T-cell (primary cell): ENCODE data around the gene VPS13D. TPM values are rescaled to one million over a fixed set of nuclear protein-coding genes. Genes with fewer than 3 reads are reported as not detected.

Experiments
- ATAC-seq, 4 experiments: fragments of 200-7000 bp in 3 of 4; fragments of 150-1000 bp in 1 of 4; cut with Tn5 transposase; replicated peaks in 1 of 4; 1 replicate in 3 of 4; 2 replicates in 1 of 4; pipeline ENCODE4 v1.10.0; 2021; ENCODE audit warnings: moderate library complexity in 3 of 4, mild to moderate bottlenecking in 2 of 4, moderate number of reproducible peaks in 1 of 4
- CTCF ChIA-PET, 2 donors: fragments of 300-600 bp; sonication (Branson Sonifier 250); formaldehyde crosslinking; loops; one replicate each; lab custom pipeline; 2022; ENCODE audit warnings: antibody characterized with exemption in 2 of 2; lab: Charles Lee
- POLR2A ChIA-PET, 2 donors: fragments of 300-600 bp; sonication (Branson Sonifier 250); formaldehyde crosslinking; loops; one replicate each; lab custom pipeline; 2022; ENCODE audit warnings: antibody characterized with exemption in 2 of 2; lab: Charles Lee
- DNase-seq, 35 experiments: peaks; one replicate each; pipeline versions ENCODE4 v3.0.0 to v3.0.0-alpha.2; 2013 to 2023
- H3K27ac ChIP-seq: one replicate; pipeline ENCODE4 v1.5.1; 2013; ENCODE audit warnings: low read length
- H3K27me3 ChIP-seq, 2 experiments: replicated peaks in 1 of 2; 1 replicate in 1 of 2; 2 replicates in 1 of 2; pipeline versions ENCODE4 v1.6.1 to v1.7.0; 2013; ENCODE audit warnings: low read length in 1 of 2, mixed read lengths in 1 of 2; ENCODE audit not compliant: control insufficient read depth in 2 of 2, insufficient read depth in 2 of 2; ENCODE audit errors: extremely low read depth in 1 of 2
- H3K36me3 ChIP-seq, 2 donors: 1 replicate in 1 of 2; 2 replicates in 1 of 2; pipeline versions ENCODE4 v1.6.1 to v1.7.0; 2013; ENCODE audit warnings: low read length in 1 of 2; ENCODE audit not compliant: control insufficient read depth in 2 of 2, insufficient read depth in 1 of 2; ENCODE audit errors: extremely low read depth in 1 of 2
- H3K4me1 ChIP-seq, 2 experiments: 1 replicate in 1 of 2; 2 replicates in 1 of 2; pipeline versions ENCODE4 v1.6.1 to v1.7.0; 2013; ENCODE audit warnings: low read length in 2 of 2, mixed read lengths in 1 of 2; ENCODE audit not compliant: insufficient read depth in 2 of 2, control insufficient read depth in 1 of 2; ENCODE audit errors: extremely low read depth in 1 of 2
- H3K4me3 ChIP-seq, 2 donors: 1 replicate in 1 of 2; 2 replicates in 1 of 2; pipeline versions ENCODE4 v1.5.1 to v1.7.0; 2013; ENCODE audit warnings: mild to moderate bottlenecking in 2 of 2, low read length in 1 of 2, moderate library complexity in 1 of 2; ENCODE audit not compliant: control insufficient read depth in 1 of 2; ENCODE audit errors: extremely low read depth in 1 of 2
- H3K9me3 ChIP-seq: 2 replicates; pipeline ENCODE4 v1.7.0; 2013
- H3K27ac Mint-ChIP-seq, 2 donors: one replicate each; pipeline ENCODE4 v1.8.0; 2020 to 2021; ENCODE audit warnings: mild to moderate bottlenecking in 2 of 2, mixed read lengths in 2 of 2
- H3K27me3 Mint-ChIP-seq, 2 donors: one replicate each; pipeline ENCODE4 v1.8.0; 2021 to 2022; ENCODE audit warnings: mixed read lengths in 2 of 2
- H3K36me3 Mint-ChIP-seq: one replicate; pipeline ENCODE4 v1.8.0; 2021; ENCODE audit warnings: mixed read lengths
- H3K4me1 Mint-ChIP-seq, 3 donors: one replicate each; pipeline ENCODE4 v1.8.0; 2020 to 2022; ENCODE audit warnings: mixed read lengths in 3 of 3, mild to moderate bottlenecking in 1 of 3
- H3K4me3 Mint-ChIP-seq, 3 donors: one replicate each; pipeline ENCODE4 v1.8.0; 2020 to 2022; ENCODE audit warnings: mild to moderate bottlenecking in 3 of 3, mixed read lengths in 3 of 3, moderate library complexity in 3 of 3
- H3K9me3 Mint-ChIP-seq, 3 donors: one replicate each; pipeline ENCODE4 v1.8.0; 2020 to 2022; ENCODE audit warnings: mixed read lengths in 3 of 3
- WGBS: methylation state at CpG from one replicate; pipeline ENCODE4 v1.1.5; 2013; ENCODE audit warnings: missing lambda C conversion rate; ENCODE audit not compliant: insufficient coverage; 5-methylcytosine and 5-hydroxymethylcytosine counted together
- total RNA-seq, 35 experiments: library from RNA in 6 of 35; stranded (reverse) in 6 of 35; fragments of 120-200 nt in 1 of 35; gene quantifications; one replicate each; pipeline versions ENCODE4 v1.2.1 to v1.2.4 and lab custom pipeline; 2013 to 2026

The VPS13D gene
- total RNA-seq, 5 donors from 2014 or later (not counting 1 experiment from before 2014, with no cell fraction given) = 73.5 to 85.9 (median 75.8) TPM

DNA sequence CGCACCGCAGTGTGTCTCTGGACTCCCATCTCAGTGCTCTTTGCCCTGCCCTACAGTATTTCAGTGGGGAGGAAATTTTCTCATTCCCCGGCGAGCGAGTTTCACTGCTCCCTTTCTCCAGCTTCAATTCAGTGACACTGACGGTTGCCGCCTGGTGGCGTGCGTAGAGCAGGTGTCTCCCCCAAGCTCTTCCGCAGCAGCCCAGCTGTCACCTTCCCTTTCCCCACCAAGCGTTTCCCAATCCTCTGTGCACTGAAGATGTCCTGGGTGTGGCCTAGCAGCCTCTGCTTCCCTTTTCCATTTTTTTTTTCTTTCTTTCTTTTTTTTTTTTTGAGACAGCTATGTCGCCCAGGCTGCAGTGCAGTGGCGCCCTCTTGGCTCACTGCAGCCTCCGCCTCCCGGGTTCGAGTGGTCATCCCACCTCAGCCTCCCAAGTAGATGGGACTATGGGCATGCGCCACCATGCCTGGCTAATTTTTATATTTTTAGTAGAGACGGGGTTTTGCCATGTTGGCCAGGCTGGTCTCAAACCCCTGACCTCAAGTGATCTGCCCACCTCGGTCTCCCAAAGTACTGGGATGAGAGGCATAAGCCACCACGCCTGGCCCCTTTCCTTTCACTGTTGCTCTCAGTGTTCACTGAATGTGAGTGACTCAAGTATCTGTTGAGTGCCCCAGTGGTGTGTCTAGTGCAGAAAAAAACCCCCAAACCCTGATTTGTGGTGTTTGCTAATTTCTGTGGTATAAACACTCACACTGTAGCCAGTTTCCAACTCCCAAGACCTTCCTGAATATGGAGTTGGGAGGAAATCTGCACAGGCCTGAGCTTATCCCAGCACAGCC is 33.0 kb upstream of the VPS13D start:
- H3K9me3 Mint-ChIP-seq = no peaks in the 10 kb centered on the region
- DNase-seq = peak in 1 of 35 experiments; percentile 48
- H3K4me1 ChIP-seq = peaks cover 2 to 55% of the 10 kb centered on the region in 2 experiments
- H3K27ac ChIP-seq = no peak overlapping the region
- no peak overlapping the region for H3K4me3 Mint-ChIP-seq
- WGBS = 98% methylated on average over 9 of the region's 20 CpGs
- H3K27me3 Mint-ChIP-seq = no peaks in the 10 kb centered on the region
- peaks cover 43 to 73% of the 10 kb centered on the region in 2 donors for H3K36me3 ChIP-seq
- peaks cover 34% of the 10 kb centered on the region for H3K36me3 Mint-ChIP-seq
- peaks cover 6 to 37% (median 21%) of the 10 kb centered on the region in 3 donors for H3K4me1 Mint-ChIP-seq
- peak overlapping the region in 1 of 2 donors; percentile 39 for H3K27ac Mint-ChIP-seq
- POLR2A ChIA-PET = interaction anchor here in 1 of 2 donors (0.6 kb wide), 1 partner anchor 69 kb away, joined by 3 read pairs; no protein-coding TSS in a partner anchor
- H3K4me3 ChIP-seq = no peak overlapping the region
- CTCF ChIA-PET = interaction anchor here in 1 of 2 donors (0.6 to 1.0 kb wide), 3 partner anchors 10 to 72 kb away, joined by 3 to 4 read pairs (median 3); no protein-coding TSS in a partner anchor
- no peak for ATAC-seq
- H3K27me3 ChIP-seq = no peaks in the 10 kb centered on the region
- H3K9me3 ChIP-seq = no peaks in the 10 kb centered on the region

DNA sequence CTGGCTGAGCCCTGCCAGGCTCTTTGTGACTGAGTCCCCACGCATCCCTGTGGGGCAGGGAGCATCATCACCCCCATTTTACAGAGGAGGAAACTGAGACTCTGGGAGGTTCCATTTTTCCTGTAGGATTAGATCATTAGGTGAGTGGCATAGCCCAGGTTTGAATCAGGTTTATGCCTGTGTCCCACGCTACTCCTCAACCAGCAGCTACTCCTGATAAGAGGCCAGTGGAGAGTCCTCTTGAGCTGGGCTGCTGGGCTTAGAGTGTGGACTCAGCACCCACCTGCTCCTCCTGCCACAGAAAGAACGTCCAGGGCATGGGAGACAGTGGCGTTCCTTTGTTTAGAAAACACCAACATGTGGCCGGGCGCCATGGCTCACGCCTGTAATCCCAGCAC is 32.3 kb upstream of the VPS13D start:
- Histone ChIP-seq H3K4me3 (no peak overlapping the region), H3K36me3 (peaks cover 44 to 71% of the 10 kb centered on the region in 2 donors), H3K9me3 (no peaks in the 10 kb centered on the region), H3K27ac (no peak overlapping the region), H3K27me3 (no peaks in the 10 kb centered on the region), H3K4me1 (peaks cover 2 to 59% of the 10 kb centered on the region in 2 experiments)
- Mint-ChIP-seq H3K36me3 (peaks cover 35% of the 10 kb centered on the region), H3K27ac (no peak overlapping the region), H3K4me3 (no peak overlapping the region), H3K4me1 (peaks cover 10 to 41% (median 24%) of the 10 kb centered on the region in 3 donors), H3K27me3 (no peaks in the 10 kb centered on the region), H3K9me3 (no peaks in the 10 kb centered on the region)
- ChIA-PET CTCF (interaction anchor here in 1 of 2 donors (0.7 to 1.0 kb wide), 2 partner anchors 18 to 73 kb away, joined by 3 to 4 read pairs; no protein-coding TSS in a partner anchor), POLR2A (no interaction called here)
- ATAC-seq = no peak
- 100% methylated on average over 1 of the region's 7 CpGs for WGBS
- DNase-seq = no peak

GRCh38 chr1:12200208-12200607 is 29.6 kb upstream of the VPS13D start:
- ChIA-PET POLR2A (no interaction called here), CTCF (interaction anchor here in 1 of 2 donors (1.3 kb wide), 1 partner anchor 76 kb away, joined by 3 read pairs; no protein-coding TSS in a partner anchor)
- Histone ChIP-seq H3K4me3 (no peak overlapping the region), H3K4me1 (peaks cover 2 to 69% of the 10 kb centered on the region in 2 experiments), H3K27ac (no peak overlapping the region), H3K36me3 (peaks cover 25 to 61% of the 10 kb centered on the region in 2 donors), H3K9me3 (no peaks in the 10 kb centered on the region), H3K27me3 (no peaks in the 10 kb centered on the region)
- peak overlapping the region; percentile 36 to 71 for H3K27ac Mint-ChIP-seq
- peaks cover 32 to 52% (median 47%) of the 10 kb centered on the region in 3 donors for H3K4me1 Mint-ChIP-seq
- ATAC-seq (no peak), DNase-seq (no peak)
- no peaks in the 10 kb centered on the region for H3K9me3 Mint-ChIP-seq
- 81% methylated on average over 3 of the region's 7 CpGs for WGBS
- no peaks in the 10 kb centered on the region for H3K27me3 Mint-ChIP-seq
- no peak overlapping the region for H3K4me3 Mint-ChIP-seq
- peaks cover 23% of the 10 kb centered on the region for H3K36me3 Mint-ChIP-seq

- WGBS = 62% methylated on average over 12 of the region's 18 CpGs
- Histone ChIP-seq H3K27ac (peak overlapping the region; percentile 39), H3K4me1 (peaks cover 0 to 72% of the 10 kb centered on the region in 2 experiments), H3K36me3 (peaks cover 22 to 59% of the 10 kb centered on the region in 2 donors), H3K27me3 (no peaks in the 10 kb centered on the region), H3K4me3 (no peak overlapping the region), H3K9me3 (no peaks in the 10 kb centered on the region)
- no peaks in the 10 kb centered on the region for H3K27me3 Mint-ChIP-seq
- ATAC-seq (peak in 2 of 4 experiments; percentile 16 to 53), DNase-seq (peak in 17 of 35 experiments; percentile 11 to 69 (median 32))
- H3K9me3 Mint-ChIP-seq = no peaks in the 10 kb centered on the region
- peaks cover 27% of the 10 kb centered on the region for H3K36me3 Mint-ChIP-seq
- peak overlapping the region; percentile 50 to 68 for H3K27ac Mint-ChIP-seq
- ChIA-PET POLR2A (interaction anchor here in 1 of 2 donors (0.8 kb wide), 1 partner anchor 23 kb away, joined by 3 read pairs; no protein-coding TSS in a partner anchor), CTCF (interaction anchor here in 1 of 2 donors (2.2 kb wide), 1 partner anchor 24 kb away, joined by 6 read pairs; no protein-coding TSS in a partner anchor)
- H3K4me1 Mint-ChIP-seq = peaks cover 31 to 56% (median 49%) of the 10 kb centered on the region in 3 donors
- H3K4me3 Mint-ChIP-seq = no peak overlapping the region
Observed at GRCh38 chr1:12201352-12202189, 28.3 kb upstream of the VPS13D start.

DNA sequence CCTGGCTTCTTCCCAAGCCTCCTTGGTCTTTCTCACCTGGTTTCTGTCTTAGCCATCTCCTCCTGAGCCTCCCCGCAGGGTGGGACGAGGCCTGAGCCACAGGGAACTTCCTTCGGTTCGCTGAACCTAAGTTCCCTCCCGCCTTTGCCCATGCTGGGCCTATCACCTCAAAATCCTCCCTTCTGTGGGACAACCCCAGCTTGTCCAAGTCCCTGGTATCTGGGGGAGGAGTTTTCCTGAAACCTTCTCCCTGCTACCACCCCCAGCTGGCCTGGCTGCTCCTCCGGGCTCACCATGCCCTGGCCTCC is 27.7 kb upstream of the VPS13D start:
- ATAC-seq (no peak), DNase-seq (no peak)
- Histone ChIP-seq H3K4me3 (no peak overlapping the region), H3K9me3 (no peaks in the 10 kb centered on the region), H3K27me3 (no peaks in the 10 kb centered on the region), H3K27ac (peak overlapping the region; percentile 39), H3K36me3 (peaks cover 22 to 62% of the 10 kb centered on the region in 2 donors), H3K4me1 (peaks cover 0 to 67% of the 10 kb centered on the region in 2 experiments)
- POLR2A ChIA-PET = interaction anchor here in 1 of 2 donors (0.8 kb wide), 1 partner anchor 24 kb away, joined by 3 read pairs; no protein-coding TSS in a partner anchor
- H3K27me3 Mint-ChIP-seq = no peaks in the 10 kb centered on the region
- peak overlapping the region; percentile 81 to 86 for H3K27ac Mint-ChIP-seq
- peaks cover 30% of the 10 kb centered on the region for H3K36me3 Mint-ChIP-seq
- peaks cover 31 to 56% (median 49%) of the 10 kb centered on the region in 3 donors for H3K4me1 Mint-ChIP-seq
- no peaks in the 10 kb centered on the region for H3K9me3 Mint-ChIP-seq
- CTCF ChIA-PET = interaction anchor here in 1 of 2 donors (2.2 kb wide), 1 partner anchor 24 kb away, joined by 6 read pairs; no protein-coding TSS in a partner anchor
- peak overlapping the region in 1 of 3 donors; percentile 17 for H3K4me3 Mint-ChIP-seq
- WGBS = 86% methylated on average over 1 of the region's 6 CpGs
